22Rv1 (cell line): ENCODE measurements around the gene MICU2.

Experiments used
- H3K27ac ChIP-seq: fragments of 450-650 bp; 2 replicates; pipeline ENCODE4 v1.5.1; 2017
- ZFX ChIP-seq: fragments of 450-650 bp; IDR thresholded peaks from 2 replicates; pipeline ENCODE4 v1.6.1; 2017; ENCODE audit warnings: antibody characterized with exemption, borderline replicate concordance
- TF ChIP-seq, protein P1 (sequence below): fragments of 450-650 bp; IDR thresholded peaks from 2 replicates; pipeline ENCODE4 v1.5.1; 2017; ENCODE audit warnings: mild to moderate bottlenecking

The MICU2 gene

DNA sequence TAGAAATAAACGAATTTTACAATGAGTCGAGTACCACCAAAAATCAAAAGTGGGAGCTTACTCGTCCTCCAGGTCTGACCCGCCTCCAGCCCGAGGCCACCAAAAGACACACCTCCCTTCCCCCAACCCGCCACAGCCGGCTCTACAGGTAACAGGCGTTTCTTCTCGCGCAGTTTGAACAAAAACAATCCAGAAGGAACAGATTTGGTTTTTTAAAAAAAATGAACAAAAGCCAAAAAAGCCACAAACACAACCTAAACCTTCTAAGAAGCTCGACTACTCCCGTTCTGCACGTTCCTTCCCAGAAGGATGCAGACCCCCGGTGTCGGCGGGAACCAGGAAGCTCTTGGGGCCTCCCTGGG is 145.5 kb downstream of the MICU2 start:
- no peak for TF ChIP-seq ZFX
- TF ChIP-seq, protein P1, sequence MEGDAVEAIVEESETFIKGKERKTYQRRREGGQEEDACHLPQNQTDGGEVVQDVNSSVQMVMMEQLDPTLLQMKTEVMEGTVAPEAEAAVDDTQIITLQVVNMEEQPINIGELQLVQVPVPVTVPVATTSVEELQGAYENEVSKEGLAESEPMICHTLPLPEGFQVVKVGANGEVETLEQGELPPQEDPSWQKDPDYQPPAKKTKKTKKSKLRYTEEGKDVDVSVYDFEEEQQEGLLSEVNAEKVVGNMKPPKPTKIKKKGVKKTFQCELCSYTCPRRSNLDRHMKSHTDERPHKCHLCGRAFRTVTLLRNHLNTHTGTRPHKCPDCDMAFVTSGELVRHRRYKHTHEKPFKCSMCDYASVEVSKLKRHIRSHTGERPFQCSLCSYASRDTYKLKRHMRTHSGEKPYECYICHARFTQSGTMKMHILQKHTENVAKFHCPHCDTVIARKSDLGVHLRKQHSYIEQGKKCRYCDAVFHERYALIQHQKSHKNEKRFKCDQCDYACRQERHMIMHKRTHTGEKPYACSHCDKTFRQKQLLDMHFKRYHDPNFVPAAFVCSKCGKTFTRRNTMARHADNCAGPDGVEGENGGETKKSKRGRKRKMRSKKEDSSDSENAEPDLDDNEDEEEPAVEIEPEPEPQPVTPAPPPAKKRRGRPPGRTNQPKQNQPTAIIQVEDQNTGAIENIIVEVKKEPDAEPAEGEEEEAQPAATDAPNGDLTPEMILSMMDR = no peak
- peak overlapping the region; percentile 85 for H3K27ac ChIP-seq

DNA sequence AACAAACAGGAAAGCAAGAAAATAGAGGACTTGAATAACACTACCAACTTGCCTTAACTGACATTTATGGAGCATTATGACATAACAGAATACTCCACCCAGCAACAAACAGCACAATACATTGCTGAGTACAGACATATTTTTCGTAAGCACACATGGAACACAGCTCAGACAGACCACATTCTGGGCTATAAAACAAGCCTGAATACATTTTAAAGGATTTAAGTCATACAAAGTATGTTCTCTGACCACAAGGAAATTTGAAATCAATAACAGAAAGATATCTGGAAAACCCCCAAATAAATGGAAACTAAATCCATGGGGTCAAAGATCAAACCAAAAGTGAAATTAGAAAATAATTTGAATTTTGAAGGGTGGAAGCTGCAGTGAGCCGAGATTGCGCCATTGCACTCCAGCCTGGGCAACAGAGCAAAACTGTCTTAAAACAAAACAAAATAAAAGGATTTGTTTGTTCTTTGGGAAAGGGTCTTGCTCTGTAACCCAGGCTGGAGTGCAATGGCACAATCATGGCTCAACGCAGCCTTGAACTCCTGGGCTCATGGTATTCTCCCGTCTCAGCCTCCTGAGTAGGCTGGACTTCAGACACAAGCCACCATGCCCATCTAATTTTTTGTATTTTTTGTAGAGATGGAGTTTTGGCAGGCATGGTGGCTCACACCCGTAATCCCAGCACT is 150.4 kb downstream of the MICU2 start:
- no peak for TF ChIP-seq ZFX
- TF ChIP-seq, protein P1 = no peak

DNA sequence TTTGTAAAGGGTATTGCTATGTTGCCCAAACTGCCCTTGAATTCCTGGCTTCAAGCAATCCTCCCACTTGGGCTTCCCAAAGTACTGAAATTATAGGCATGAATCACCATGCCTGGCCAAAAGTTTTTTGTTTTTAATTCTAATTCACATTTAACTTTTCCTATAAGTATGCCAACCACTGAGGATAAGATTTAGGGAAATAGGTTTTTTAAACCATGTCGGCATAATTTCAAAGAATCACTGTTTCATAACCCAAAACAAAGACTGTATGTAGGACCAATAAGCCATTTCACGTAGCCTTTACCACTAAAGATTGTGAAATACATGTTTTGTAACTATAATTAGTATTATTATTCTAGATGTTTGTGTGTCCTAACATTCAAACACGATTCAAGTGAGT is 153.0 kb downstream of the MICU2 start:
- TF ChIP-seq, protein P1 = no peak
- TF ChIP-seq ZFX = no peak
- H3K27ac ChIP-seq = no peak overlapping the region

More for the DNA sequence above, 150.4 kb downstream of the MICU2 start:
- H3K27ac ChIP-seq = no peak overlapping the region

DNA sequence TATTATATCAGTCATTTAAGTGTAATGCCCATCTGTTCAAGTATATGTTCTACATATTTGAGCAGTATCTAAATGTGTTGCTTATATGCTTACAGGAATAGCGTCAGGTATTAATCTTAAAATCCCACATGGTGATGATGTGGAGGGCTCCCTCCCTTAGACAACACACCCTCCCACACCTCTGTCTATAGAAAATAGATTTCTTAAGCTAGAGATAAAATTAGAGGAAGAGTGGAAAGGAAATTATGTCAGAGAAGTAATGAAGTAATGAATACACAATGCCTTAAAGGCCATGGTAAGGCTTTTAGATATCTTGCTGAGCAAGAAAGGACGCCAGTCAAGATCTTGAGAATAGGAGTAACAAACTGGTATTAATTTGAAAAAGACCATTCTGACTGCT is 157.3 kb downstream of the MICU2 start:
- H3K27ac ChIP-seq = no peak overlapping the region
- TF ChIP-seq, protein P1 = no peak
- TF ChIP-seq ZFX = no peak

DNA sequence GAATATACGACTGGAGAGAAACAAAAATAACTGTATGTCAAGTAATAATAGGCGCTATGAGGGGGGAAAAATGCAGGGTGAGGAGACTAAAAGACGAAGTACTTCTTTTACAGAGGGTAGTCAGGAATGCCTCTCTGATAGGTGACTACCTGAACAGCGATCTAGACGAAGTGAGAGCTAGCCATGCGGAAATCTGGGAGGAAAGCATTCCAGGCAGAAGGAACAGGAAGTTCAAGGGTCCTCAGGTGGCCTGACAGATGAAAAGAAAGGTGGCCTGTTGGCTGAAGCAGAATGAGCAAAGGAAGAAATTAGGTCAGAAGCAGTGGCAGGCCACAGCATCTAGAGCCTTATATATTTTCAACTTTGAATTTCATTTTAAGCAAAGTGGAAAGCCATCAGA is 158.2 kb downstream of the MICU2 start:
- no peak overlapping the region for H3K27ac ChIP-seq
- TF ChIP-seq, protein P1 = no peak
- TF ChIP-seq ZFX = no peak

DNA sequence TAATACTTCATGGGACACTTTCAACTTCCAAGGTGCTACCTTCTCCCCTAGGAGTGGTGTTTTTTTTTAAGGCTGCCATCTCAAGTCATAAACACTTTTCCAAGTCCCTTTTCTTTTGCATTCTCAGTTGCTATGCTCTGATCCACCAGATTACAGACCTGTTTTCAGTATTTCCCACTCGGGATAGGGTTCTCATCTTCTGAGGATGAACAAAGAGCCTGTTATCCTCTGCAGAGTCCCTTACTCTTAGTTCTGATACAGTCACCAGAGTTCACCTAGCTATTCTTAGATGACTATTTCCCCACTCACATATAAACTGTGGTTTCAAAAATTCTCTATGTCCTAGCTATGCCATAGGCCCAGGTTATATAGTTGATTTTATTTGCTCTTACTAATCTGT is 160.8 kb downstream of the MICU2 start:
- H3K27ac ChIP-seq = no peak overlapping the region
- TF ChIP-seq, protein P1 = no peak
- TF ChIP-seq ZFX = no peak
